ENCODE results near the gene TSEN54. TPM values are rescaled to one million over a fixed set of nuclear protein-coding genes. Genes with fewer than 3 reads are reported as not detected.
A peak's percentile ranks its signal among the peaks of the same experiment; 100 is the strongest.

Gene TSEN54
- total and polyA plus RNA-seq, 4 donors = 9.1 to 15.1 (median 12.3) TPM

- DNase-seq (ENCODE audit: low spot score) = no peak
- peaks cover 3 to 41% (median 25%) of the 10 kb centered on the region in 4 donors for H3K36me3 ChIP-seq (ENCODE audit: control insufficient read depth in 4 of 4, insufficient read depth in 3 of 4, low read depth in 1 of 4, low read length in 3 of 4)
Measured at GRCh38 chr17:75561927-75562603, 45.7 kb downstream of the TSEN54 start.

More at GRCh38 chr17:75561927-75562603, 45.7 kb downstream of the TSEN54 start:
- Histone ChIP-seq H3K9me3 (ENCODE audit: control insufficient read depth in 4 of 4, low read length in 3 of 4) (no peaks in the 10 kb centered on the region), H3K27me3 (ENCODE audit: control insufficient read depth in 4 of 4, insufficient read depth in 4 of 4, low read length in 3 of 4) (no peaks in the 10 kb centered on the region), H3K27ac (ENCODE audit: low read depth in 1 of 2, low read length in 2 of 2) (no peak overlapping the region), H3K4me1 (ENCODE audit: control insufficient read depth in 4 of 4, insufficient read depth in 4 of 4, low read length in 3 of 4) (peaks cover 18 to 44% (median 38%) of the 10 kb centered on the region in 4 donors), H3K9ac (ENCODE audit: low read depth in 1 of 2, low read length in 2 of 2) (no peak overlapping the region), H3K4me3 (ENCODE audit: low read depth in 1 of 3, low read length in 3 of 3) (no peak overlapping the region)
- 51% methylated on average over 5 of the region's 5 CpGs for WGBS
- TF ChIP-seq FOXA2 (IDR thresholded peaks at IDR 0.05) = peak; percentile 48
- TF ChIP-seq MAX (IDR thresholded peaks at IDR 0.05) = no peak
- TF ChIP-seq NR2F2 (IDR thresholded peaks at IDR 0.05) = peak; percentile 52
- TF ChIP-seq HNF4A (conservative IDR thresholded peaks at IDR 0.05) = peak; percentile 85 to 90
- TF ChIP-seq JUND (IDR thresholded peaks at IDR 0.05) = peak in 1 of 2 donors; percentile 71
- TF ChIP-seq HNF4G (IDR thresholded peaks at IDR 0.05) = peak; percentile 45
- TF ChIP-seq YY1 (IDR thresholded peaks at IDR 0.05) = peak; percentile 41
- peak; percentile 73 for TF ChIP-seq SP1 (IDR thresholded peaks at IDR 0.05)
- peak; percentile 64 for TF ChIP-seq REST (IDR thresholded peaks at IDR 0.05)
- TF ChIP-seq RXRA (IDR thresholded peaks at IDR 0.05) = peak; percentile 81 to 94
- peak; percentile 44 for TF ChIP-seq FOXA1 (IDR thresholded peaks at IDR 0.05)
- peak; percentile 41 to 55 for TF ChIP-seq RAD21 (IDR thresholded peaks at IDR 0.05)
- no peak for TF ChIP-seq ZBTB33 (IDR thresholded peaks at IDR 0.05)
- no peak for TF ChIP-seq ATF3 (IDR thresholded peaks at IDR 0.05)
- no peak for TF ChIP-seq CTCF (IDR thresholded peaks at IDR 0.05; ENCODE audit: low read depth, low read length, missing input control)
- no peak for TF ChIP-seq GABPA (IDR thresholded peaks at IDR 0.05 in 1 of 2, conservative IDR thresholded peaks at IDR 0.05 in 1 of 2)
- TF ChIP-seq EGR1 (IDR thresholded peaks at IDR 0.05; ENCODE audit: low read depth in 2 of 2) = peak in 1 of 2 donors; percentile 50
- no peak for TF ChIP-seq TAF1 (conservative IDR thresholded peaks at IDR 0.05)
